ENCODE measurements around the gene MITF. TPM values are rescaled to one million over a fixed set of nuclear protein-coding genes. Genes with fewer than 3 reads are reported as not detected.

The MITF gene
- total and polyA plus RNA-seq, 2 of the 4 experiments (the other 2 are of a cell fraction), result 6.5 to 16.7 TPM

- TF ChIP-seq MAFK (IDR thresholded peaks at IDR 0.05; ENCODE audit: low read depth, low read length) (no peak), POLR2A (IDR thresholded peaks at IDR 0.05; ENCODE audit: low read depth, low read length) (no peak), CHD1 (IDR thresholded peaks at IDR 0.05; ENCODE audit: low read depth, low read length) (no peak), RAD21 (IDR thresholded peaks at IDR 0.05; ENCODE audit: low read length) (no peak)
These were observed 78.7 kb downstream of the MITF start (continued) for GRCh38 chr3:69817988-69818387.

- no peak overlapping the region for H4K5ac ChIP-seq (ENCODE audit: low read depth, low read length)
- no peak overlapping the region for H2BK5ac ChIP-seq (ENCODE audit: low read depth, low read length, poor library complexity, severe bottlenecking)
- H3K18ac ChIP-seq (ENCODE audit: low read depth, low read length), result 0 out of 2 replicates have a peak overlapping the region, but pooled peaks have one; percentile 23
- H3K36me3 ChIP-seq (ENCODE audit: control insufficient read depth, insufficient read depth, low read length), result no peaks in the 10 kb centered on the region
- CTCF ChIA-PET, result interaction anchor here (1.0 to 1.6 kb wide), 2 partner anchors 8 to 12 kb away, joined by 3 to 4 read pairs; no protein-coding TSS in a partner anchor
- H2BK15ac ChIP-seq (ENCODE audit: low read depth, low read length), result no peak overlapping the region; the same call in 2 of the 3 replicates
- intact Hi-C loops (cut with micrococcal nuclease), result no loop called here
- H2BK20ac ChIP-seq (ENCODE audit: low read depth, low read length), result no peak overlapping the region
- H2AFZ ChIP-seq (replicated peaks; ENCODE audit: low read length, poor library complexity), result no peak overlapping the region
- H3K27ac ChIP-seq (ENCODE audit: insufficient read depth, low read length), result no peak overlapping the region
- no peaks in the 10 kb centered on the region for H4K20me1 ChIP-seq (ENCODE audit: insufficient read depth, low read length)
- H2AK9ac ChIP-seq (replicated peaks; ENCODE audit: low read depth, low read length, poor library complexity), result no peak overlapping the region
- H3K4me1 ChIP-seq (ENCODE audit: control insufficient read depth, insufficient read depth, low read length), result peaks cover 7% of the 10 kb centered on the region
- peaks cover 5 to 26% of the 10 kb centered on the region in 2 experiments; a peak in 3 of 4 replicates for H3K79me1 ChIP-seq (ENCODE audit: low read depth in 1 of 2, low read length in 2 of 2)
- no peak overlapping the region; the same call in 1 of the 2 replicates for H3K23ac ChIP-seq (ENCODE audit: low read depth, low read length)
- DNase-seq (no peak), ATAC-seq (ENCODE audit: low read depth) (no peak)
- H3K9me3 ChIP-seq (ENCODE audit: control insufficient read depth, insufficient read depth, low read length), result no peaks in the 10 kb centered on the region
- no peak overlapping the region for H4K91ac ChIP-seq (ENCODE audit: insufficient read depth, low read depth, low read length)
- dilution Hi-C loops (cut with HindIII; ENCODE audit: low sequenced_read_pairs, unreplicated experiment), result no loop called here
- TF ChIP-seq MAZ (IDR thresholded peaks at IDR 0.05; ENCODE audit: borderline replicate concordance, low read depth, low read length), result no peak
- TF ChIP-seq CEBPB (IDR thresholded peaks at IDR 0.05; ENCODE audit: low read depth, low read length), result no peak
- no peak for TF ChIP-seq USF2 (IDR thresholded peaks at IDR 0.05; ENCODE audit: low read depth, low read length)
- TF ChIP-seq RCOR1 (IDR thresholded peaks at IDR 0.05; ENCODE audit: insufficient replicate concordance, low read length), result no peak
- TF ChIP-seq RAD21 (IDR thresholded peaks at IDR 0.05; ENCODE audit: low read length), result no peak
- TF ChIP-seq RFX5 (IDR thresholded peaks at IDR 0.05; ENCODE audit: low read depth, low read length), result no peak
- TF ChIP-seq MXI1 (IDR thresholded peaks at IDR 0.05; ENCODE audit: borderline replicate concordance, low read depth, low read length), result no peak
- TF ChIP-seq ELK1 (IDR thresholded peaks at IDR 0.05; ENCODE audit: borderline replicate concordance, low read depth, low read length), result no peak
- no peak for TF ChIP-seq CHD1 (IDR thresholded peaks at IDR 0.05; ENCODE audit: low read depth, low read length)
- no peak overlapping the region for H3K4me3 ChIP-seq (ENCODE audit: insufficient read depth, low read depth, low read length)
- H2AK5ac ChIP-seq (ENCODE audit: low read depth, low read length), result no peak overlapping the region
- no peak overlapping the region for H4K8ac ChIP-seq (ENCODE audit: low read depth in 2 of 2, low read length in 2 of 2)
- in situ Hi-C loops (cut with MboI; ENCODE audit: low sequenced_read_pairs), result no loop called here
- H3K9me1 ChIP-seq (ENCODE audit: insufficient read depth, low read length), result no peaks in the 10 kb centered on the region
- POLR2A ChIA-PET (ENCODE audit: unreplicated experiment), result no interaction called here
- no peak overlapping the region for H2BK120ac ChIP-seq (ENCODE audit: low read depth, low read length)
- no peak overlapping the region for H3K4me2 ChIP-seq (ENCODE audit: low read depth, low read length)
- no CpG with 5 or more reads among the region's 3 CpGs for WGBS, 2 experiments (ENCODE audit: extremely low coverage in 2 of 2, insufficient read length in 1 of 2)
- H3K4ac ChIP-seq (ENCODE audit: low read depth, low read length), result no peak overlapping the region
- no TSS peak for BruUV-seq (replicated peaks)
- H3K56ac ChIP-seq (ENCODE audit: extremely low read depth, insufficient read depth, low read length), result no peak overlapping the region
- H3K27me3 ChIP-seq (ENCODE audit: control insufficient read depth, insufficient read depth, low read length), result no peaks in the 10 kb centered on the region
- H3K14ac ChIP-seq (replicated peaks; ENCODE audit: low read depth, low read length), result no peak overlapping the region
- no peak overlapping the region for H3K9ac ChIP-seq (ENCODE audit: low read depth, low read length)
These were observed 80.0 kb downstream of the MITF start for GRCh38 chr3:69819282-69819681.

Measured in IMR-90 (cell line).